NAMALWA (cell line): Measurements from ENCODE around the gene SIK1.
"Not testable (repeated sequence)": the region's sequence is repeated elsewhere in the genome, so short reads cannot be mapped to it uniquely, and the experiment has no call there.

Experiments
- DNase-seq: peaks from one replicate; pipeline ENCODE4 v3.0.0-alpha.2; 2015; ENCODE audit warnings: low spot score

SIK1 gene

DNA sequence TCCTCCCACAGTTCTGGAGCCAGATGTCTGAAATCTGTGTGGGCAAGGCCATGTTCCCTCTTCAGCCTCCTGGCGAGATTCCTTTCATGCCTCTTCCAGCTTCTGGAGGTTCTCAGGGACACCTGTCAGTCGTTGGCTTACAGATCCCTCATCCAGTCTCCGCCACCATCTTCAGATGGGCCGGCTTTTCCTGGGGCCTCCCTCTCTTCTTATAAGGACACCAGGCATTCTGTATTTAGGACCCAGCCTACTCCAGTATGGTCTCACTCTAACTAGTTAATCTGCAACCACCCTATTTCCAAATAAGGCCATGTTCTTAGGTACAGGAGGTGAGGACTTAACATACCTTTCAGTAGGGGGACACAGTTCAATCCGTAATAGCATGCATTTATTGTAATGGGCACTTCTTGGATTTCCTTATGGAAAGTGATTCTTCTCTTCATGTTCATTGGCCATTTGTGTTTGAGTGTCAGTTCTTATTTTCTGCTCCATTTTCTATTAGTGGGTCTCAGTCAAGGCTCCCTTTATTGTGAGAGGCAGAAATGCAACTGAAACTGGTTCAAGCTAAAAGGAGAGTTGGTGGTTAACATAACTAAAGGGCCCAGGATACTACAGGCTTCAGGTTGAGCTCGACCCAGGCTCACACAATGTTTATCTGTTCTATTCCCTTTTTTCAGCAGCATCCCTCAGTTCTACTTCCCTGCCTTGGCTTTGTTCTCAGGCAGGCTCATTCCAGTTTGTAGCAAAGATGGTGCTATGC is 12.6 kb upstream of the SIK1 start:
- not testable (repeated sequence) for DNase-seq

DNA sequence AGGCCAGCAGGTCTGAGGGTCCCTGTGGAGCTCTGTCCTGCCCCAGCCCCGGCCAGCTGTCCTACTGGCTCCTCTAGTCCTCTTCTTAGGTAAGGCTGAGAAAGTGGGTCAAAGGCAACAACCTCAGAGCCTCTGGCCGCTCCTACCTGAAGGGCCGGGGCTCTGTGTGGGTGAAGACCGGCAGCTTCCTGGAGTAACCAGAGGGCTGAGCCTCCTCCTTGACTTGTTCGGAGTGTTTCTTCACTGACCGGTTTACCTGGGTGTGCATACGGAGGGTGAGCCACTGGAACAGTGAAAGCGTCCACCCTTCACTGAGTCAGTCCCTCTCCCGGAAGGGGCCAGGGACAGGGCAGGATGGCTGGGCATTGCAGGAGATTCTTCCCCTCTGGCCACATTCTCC is 9.3 kb upstream of the SIK1 start:
- DNase-seq, result not testable (repeated sequence)

DNA sequence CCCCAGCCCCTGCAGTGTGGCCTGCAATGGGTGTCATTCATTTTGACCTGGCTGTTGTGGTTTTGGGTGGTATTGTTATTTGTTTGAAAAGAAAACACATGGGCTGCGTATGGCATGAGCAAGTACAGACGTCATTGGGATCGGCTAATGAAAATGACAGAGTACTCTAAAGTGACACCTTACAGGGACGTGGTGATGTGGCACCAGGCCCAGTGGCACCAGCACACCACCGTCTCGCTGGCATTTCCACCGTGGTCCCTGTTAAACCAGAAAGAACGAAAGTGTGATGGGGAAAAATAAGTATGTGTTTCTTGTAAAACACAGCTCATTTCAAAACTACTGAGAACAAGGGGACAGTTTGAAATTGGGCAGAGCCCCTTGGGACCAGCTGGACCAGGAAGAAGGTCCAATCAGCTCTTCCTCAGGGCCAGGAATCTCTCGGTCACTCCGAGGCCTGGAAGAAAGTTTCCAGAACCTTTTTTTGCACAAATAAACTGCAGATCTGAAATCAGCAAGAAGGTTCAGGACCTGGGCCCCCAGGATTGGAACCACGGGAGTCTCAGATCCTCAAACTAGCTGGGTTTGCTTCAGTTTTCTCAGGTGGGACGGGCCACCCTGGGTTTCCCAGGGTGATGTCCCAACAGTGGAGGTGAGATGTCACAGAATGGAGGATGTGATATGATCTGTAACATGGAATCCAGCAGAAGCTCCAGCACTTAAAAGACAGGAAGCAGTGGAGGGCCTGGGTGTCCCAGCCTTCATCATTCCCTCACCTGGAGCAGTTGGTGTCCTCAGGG is 6.6 kb upstream of the SIK1 start:
- DNase-seq, result not testable (repeated sequence)

DNA sequence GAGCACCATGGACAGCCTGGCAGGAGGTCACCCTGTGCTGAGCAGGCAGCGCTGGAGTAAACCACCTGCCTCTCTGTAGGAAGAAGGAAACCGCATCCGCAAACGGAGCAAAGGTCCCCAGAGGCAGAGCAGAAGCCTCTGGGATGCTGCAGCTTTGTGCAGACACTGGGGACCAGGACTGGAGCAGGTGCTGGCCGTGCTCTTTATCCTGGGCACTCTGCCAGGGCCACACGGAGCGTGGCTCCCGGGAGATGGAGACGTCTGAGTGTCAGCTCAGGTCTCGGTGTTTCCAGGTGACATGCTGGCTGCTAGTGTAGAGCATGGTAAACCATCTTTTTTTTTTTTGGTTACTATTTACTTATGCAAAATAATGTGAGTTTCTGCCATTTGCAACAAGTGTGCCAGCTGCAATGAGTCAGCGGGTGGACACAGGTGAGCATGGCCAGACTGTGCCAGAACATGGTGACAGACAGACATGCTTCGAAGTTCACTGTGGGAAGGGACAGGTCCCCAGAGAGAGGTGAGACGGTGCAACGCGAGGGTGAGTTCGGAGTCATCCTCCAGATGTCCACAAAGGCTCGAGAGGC is 4.0 kb upstream of the SIK1 start:
- not testable (repeated sequence) for DNase-seq

DNA sequence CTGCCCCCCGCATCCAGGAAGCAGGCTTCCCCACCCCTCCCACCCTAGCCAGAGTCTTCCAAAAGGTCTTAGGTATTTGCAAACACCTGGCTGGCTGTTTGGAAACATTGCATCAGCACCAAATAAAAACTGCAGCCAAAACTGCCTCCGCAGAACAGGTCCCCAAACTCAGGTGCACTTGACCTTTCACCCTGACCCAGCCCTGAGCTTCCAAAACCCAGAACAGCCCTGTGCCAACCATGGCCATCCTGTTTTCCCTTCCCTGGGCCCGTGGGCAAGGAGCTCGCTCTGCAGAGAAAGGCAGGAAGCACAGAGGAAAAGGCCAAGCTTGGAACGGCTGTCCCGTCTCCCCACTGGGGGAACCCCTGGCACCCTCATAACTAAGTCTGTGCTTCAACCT is 2.0 kb upstream of the SIK1 start:
- DNase-seq, result not testable (repeated sequence)

DNA sequence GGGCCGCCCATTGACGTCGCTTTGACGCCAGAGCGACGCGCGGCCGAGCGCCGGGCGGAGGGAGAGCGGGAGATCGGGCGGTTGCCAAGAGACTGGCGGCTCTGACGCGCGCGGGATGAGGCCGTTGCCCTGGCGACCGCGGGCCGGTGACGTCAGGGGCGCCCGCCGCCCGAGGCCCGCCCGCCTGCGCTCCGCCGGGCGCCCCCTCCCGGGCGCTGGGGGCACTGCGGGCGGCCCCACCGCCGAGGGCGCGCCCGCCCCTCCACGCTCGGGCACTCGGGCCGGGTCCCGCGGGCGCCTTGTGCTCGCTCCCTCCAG is 270 bp upstream of the SIK1 start:
- not testable (repeated sequence) for DNase-seq

DNA sequence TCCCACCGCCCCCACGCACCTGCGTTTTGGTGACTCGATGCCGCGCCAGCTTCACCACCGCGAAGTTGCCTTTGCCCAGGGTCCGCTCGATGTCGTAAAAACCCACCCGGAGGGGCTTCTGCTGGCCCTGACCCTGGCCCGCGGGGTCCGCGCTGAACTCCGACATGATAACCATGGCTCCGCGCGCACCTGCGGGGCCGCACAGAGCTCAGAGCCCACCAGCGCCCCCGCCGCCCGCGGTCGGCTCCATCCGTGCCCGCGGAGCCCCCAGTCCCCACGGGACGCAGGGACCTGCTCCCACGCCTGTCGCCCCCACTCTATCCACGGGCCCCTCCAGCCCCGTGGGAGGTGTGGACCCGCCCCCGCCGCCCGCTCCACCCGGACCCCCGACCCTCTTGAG is 927 bp downstream of the SIK1 start:
- not testable (repeated sequence) for DNase-seq

DNA sequence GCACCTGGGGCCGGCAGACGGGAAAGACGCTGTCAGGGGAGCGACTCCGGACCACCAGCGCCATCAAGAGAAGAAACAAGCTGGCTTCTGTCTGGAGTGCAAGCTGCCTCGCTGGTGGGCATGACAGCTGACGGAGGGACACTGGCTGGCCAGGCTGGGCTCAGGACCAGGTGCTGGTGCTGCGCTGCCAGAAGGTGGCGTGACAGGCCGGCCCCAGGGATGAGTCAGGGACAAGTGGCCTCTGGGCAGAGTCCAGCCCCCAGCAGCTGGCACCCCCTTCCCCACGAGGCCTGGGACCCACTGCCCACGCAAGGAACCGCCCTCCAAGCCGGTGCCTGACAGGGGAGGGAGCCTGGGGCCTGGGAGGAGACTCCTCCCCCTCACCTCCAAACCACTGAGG is 7.5 kb downstream of the SIK1 start:
- DNase-seq, result not testable (repeated sequence)

DNA sequence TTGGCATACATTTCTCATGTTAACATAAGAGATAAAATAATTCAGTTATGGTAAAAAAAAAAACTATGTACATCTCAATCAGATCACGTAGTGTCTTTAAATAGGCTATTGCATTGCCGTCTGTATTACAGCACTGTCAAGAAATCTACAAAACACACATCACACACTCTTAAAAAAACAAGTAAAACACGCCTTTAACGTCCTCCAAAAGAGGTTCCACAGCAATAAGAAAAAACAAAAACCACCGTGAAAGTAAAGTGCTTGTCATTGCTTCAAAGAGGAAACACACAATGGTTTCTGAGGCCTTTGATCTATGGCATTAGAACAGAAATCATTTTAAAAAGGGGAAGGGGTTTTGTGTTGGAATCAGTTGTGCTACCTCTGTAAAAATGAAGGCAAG is 12.4 kb downstream of the SIK1 start:
- DNase-seq, result not testable (repeated sequence)

DNA sequence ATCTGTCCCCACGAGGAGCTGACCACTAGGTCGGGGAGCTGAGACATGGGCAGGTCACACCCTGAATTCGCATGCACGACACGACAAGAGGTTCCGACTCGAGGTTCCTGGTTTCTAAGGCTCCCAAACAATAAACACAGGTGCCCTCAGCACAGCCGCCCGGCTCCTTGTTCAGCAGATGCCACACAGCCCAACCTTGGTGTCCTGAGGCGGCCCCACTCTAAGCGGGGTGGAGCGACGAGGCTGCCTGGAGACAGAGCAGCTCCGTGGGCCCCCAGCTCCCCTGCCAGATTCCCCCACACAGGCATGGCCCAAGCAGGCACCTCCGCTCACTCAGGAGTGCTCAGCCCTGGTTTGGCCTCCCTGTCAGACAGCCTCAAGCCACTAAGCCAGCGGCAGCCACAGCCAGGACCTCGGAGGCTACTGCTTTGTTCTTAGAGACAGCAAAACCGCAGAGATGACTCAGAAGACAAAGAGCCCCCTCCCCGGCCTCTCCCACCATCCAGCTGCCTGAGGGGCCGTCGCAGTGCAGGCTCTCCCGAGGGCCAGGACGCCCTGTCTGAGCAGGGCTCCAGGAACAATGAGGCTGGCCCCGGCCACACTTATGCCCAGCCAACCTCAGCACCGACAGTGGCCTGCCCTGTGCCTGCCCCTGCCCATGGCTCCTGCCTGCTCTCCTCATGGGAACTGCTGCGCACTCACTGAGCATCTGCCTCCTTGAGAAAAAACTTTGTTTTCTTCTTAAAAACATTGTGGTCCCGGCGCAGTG is 14.7 kb downstream of the SIK1 start:
- not testable (repeated sequence) for DNase-seq

DNA sequence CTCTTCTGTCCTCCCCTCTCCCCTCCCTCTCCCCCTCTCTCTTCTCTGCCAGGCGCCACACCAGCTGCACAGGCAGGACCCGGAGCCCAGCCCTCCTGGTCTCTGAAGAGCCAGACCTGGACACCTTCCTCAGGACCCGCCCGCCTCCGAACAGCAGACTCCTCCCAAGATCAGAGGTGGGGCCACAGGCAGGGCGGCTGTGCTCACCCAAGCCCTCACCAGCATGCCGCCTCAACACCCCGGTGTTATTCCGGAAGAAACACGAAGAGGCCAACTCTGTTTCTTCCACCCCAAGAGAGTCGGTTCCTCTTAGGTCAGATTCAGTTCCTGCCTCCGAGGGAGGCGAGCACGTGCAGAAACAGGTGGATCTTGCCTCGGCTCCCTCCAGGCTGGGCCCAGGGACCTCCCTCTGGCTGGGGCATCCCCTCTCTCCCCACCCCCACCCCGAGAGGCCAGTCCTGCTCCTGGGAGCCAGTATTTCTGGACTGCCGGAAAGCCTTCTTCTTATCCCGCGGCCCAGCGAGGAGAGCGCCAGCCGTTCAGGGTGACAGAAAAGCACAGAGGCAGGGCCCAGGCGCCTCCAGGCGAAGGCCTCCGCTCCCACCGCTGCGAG is 16.4 kb downstream of the SIK1 start:
- DNase-seq, result not testable (repeated sequence)

DNA sequence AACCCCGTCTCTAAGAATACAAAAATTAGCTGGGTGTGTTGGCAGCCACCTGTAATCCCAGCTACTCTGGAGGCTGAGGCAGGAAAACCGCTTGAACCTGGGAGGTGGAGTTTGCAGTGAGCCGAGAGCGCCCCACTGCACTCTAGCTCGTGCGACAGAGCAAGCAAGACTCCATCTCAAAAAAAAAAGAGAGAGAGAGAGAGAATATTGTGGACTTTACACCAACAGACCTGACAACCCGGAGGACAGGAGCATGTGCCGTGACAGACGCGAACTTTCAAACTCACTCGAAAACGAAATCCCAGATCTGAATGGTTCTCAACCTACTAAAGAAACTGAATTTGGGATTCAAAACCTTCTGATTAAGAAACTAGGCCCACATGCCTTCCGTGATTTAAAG is 19.8 kb downstream of the SIK1 start:
- not testable (repeated sequence) for DNase-seq

DNA sequence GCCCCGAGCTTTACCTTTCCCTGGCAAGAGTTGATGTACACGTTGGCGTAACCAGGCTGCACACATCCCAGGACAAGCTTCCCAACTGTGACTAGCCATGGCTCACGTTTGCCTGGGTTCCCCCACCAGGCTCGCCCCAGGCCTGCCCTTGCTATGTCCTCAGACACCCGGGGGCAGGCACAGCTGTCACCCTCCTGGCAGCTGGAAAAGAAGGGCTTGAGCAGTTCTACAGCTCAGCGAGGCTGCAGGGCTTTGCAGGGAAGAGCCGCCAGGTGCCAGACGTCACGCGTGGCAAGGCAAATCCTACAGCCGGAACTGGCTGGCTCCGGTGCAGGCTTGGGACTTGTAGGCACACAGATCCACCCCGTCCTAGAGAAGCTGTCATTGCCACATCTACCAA is 22.5 kb downstream of the SIK1 start:
- DNase-seq, result not testable (repeated sequence)

DNA sequence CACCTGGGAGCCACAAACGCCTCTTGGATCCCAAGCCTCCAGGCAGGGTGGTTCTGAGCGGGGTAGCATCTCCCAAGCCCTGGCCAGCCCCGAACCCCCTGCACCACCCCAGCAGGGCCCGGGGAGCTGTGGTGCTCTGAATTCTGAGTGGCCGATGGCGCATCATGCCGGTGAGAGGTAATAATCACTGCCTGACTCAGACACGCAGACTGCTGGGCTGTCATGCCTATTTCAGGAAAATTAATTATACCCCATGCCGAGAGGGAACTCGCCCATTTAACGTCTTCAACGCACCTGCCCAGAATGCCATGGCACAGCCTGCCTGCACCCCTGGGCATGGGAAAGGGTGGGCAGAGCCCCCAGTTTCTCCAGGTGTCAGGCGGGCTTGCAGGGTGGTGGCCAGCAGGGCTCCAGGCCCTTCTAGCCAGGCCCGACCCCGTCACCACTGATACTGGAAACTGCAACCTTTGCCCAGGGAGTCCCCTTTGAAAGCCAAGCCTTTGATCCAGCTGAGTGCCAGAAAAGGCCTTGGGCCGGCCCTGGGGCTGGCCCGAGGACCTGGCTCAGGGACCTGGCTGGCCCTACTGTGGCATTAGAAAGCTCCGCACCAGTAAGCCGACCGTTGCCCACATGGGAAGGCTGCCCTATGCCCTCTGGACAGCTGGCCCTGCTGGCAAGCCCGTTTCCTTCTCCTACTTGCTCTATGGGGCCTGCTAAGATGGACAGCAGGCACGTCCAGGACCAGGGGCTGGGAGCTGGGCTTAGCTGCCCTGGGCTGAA is 23.1 kb downstream of the SIK1 start:
- not testable (repeated sequence) for DNase-seq

DNA sequence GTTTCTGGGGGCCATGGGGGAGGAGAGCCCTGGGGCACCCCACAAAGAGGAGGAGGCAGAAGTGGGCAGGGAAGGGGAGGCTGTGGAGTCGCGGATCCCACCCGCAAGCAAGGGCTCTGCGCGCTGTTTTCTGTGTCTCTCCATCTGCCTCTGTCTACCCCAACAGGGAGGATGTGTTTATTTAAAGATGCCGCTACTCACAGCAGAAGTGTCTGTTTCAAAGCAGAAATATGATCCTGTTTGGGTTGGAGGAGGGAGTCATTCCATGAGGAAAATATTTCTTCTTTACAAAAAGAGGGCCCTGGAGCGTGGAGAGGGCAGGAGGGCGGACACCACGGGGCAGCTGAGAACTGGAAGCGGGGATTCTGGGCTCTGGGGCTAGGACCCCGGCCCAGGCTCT is 25.8 kb downstream of the SIK1 start:
- DNase-seq, result not testable (repeated sequence)

DNA sequence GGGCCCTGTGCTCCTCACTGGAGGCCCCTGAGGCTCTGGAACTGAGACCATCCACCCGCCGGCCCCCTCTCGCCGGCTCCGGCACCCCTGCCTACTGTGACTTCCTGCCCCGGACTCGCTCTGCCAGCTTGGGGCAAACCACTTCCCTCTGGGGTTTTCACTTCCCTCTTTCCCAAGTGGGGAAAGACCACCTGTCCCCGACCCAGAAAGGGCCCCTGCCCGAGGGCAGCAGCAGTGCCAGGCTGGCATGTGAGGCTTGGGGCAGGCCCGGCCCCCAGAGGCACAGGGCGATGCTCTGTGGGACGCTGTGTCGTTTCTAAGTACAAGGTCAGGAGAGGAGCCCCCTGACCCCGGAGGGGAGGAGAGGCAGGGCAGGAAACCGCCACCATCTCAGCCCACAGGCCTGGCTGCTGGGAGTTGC is 27.3 kb downstream of the SIK1 start:
- DNase-seq, result not testable (repeated sequence)

DNA sequence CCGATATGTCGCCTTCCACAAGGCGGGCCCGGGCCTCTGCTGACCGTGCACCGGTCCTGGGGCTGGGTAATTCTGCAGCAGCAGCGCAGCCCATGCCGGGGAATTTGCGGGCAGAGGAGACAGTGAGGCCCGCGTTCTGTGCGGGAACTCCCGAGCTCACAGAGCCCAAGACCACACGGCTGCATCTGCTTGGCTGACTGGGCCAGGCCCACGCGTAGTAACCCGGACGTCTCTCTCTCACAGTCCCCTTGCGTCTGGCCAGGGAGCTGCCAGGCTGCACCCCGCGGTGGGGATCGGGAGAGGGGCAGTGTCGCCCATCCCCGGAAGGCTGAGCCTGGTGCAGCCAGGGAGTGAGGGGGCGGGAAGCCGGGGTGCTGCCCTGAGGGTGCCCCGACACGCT is 27.8 kb downstream of the SIK1 start:
- not testable (repeated sequence) for DNase-seq

DNA sequence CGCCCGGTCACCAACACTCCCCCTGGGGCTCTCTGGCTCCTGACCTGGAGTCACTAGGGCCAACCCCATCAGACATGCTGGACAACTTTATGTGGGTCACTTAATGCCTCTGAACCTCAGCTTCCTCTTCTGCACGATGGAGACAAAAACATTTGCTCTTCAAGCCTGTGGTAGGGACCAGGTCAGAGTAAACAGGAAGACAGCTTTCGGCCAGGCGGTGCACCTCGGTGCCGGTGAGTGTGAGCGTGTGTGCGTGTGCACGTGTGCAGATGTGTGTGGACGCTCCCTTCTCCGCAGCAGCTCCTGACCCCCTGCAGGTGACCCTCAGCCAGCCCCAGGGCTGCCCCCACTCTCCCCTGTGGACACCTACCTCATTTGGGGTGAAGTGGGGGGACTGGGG is 28.4 kb downstream of the SIK1 start:
- not testable (repeated sequence) for DNase-seq

DNA sequence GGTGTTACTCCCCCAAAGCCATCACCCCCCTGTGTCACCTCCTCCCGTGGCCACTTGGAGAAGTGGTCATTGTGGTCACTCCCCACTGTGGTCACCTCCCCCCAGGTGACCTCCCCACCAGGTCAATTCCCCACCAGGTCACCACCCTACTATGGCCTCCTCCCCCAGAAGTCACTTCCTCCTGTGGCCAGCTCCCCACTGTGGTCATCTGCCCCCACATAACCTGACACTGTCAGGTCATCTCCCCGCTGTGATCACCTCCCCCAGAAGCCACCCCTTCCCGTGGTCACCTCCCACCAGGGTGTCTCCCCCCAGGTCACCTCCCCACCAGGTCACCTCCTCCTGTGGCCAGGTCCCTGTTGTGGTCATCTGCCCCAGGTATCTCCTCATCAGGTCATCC is 28.9 kb downstream of the SIK1 start:
- DNase-seq, result not testable (repeated sequence)

DNA sequence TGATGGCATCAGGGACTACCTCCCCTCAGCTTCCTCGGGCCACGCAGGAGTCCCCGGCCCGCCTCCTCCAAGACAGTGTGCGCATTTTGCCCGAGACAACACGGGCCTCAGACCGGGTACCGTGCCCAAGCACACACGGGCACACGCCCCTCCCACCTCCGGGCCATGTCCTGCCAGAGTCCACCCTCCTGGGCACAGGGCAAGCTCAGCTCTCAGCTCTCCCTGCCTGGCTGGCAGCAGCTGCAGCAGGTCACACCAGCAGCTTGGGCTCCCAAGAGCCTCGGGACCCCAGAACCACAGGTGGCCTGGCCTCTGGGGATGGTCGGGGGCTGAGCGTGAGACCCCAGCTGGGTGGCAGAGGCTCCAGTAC is 29.5 kb downstream of the SIK1 start:
- DNase-seq, result not testable (repeated sequence)
